NCI-H128 (cell line): ENCODE measurements around the gene GBGT1.
"Not testable (repeated sequence)": the region's sequence is repeated elsewhere in the genome, so short reads cannot be mapped to it uniquely, and the experiment has no call there.

Experiments
- DNase-seq: peaks from one replicate; lab custom pipeline; 2025; ENCODE audit not compliant: unreplicated experiment; lab: John Stamatoyannopoulos, UW

GBGT1 gene

DNA sequence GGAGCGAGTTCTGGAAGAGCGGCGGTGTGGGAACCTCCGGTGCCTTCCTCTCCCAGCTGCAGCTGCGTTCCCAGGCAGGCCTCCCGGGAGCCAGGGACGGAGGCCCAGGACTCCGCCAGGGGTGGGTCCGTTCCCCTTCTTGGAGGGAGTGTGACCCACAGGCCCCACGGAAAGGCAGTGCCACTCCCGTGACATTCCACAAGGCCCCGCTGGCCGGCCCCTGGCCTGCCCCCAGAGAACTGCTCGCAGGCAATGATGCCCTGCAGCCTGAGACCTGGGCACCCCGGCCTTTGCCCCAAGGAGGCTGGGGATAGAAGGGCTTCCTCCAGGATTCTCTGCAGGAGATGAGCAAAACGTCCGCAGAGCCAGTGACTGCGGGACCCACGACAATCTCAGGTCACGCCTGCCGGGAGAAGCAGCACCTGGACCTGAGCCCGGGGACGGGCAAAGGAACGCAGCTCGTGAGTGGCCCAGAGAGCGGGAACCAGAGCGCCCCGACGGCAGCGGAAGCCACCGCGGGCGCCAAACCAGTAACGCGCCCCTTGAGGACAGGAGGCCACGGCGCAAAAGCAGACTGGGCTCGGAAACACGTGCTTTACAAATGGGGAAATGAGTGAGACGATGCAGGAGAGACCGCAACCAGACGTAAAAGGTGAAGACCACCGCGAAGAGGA lies 36.1 kb upstream of the GBGT1 start:
- DNase-seq: no peak

DNA sequence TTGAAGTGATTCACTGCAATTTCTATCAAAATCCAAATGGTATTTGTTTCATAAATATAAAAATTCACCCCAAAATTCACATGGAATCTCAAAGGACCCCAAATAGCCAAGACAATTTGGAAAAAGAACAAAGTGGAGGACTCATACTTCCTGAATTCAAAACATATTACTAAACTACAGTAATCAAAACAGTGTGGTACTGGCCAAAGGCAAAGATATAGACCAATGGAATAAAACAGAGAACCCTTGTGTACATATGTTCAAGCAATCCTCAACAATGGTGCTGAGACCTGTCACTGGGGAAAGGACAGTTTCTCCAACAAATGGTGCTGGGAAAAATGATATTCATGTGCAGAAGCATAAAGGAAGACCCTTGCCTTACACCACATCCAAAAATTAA lies 31.3 kb upstream of the GBGT1 start:
- no peak for DNase-seq

DNA sequence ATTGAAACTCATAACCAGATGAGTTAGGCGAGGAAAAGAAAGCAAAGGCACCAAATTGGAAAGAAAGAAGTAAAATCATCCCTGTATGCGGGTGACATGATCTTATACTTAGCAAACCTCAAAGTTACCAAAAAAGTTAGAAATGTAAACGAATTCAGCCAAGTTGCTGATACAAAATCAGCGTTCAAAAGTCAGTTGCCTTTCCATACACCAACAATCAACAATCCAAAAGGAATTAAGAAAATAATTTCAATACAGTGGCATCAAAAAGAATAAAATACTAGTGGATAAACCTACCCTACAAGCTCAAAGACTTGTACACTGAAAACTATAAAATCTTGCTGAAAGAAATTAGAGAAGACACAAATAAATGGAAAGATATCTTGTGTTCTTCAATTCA lies 30.9 kb upstream of the GBGT1 start:
- no peak for DNase-seq

DNA sequence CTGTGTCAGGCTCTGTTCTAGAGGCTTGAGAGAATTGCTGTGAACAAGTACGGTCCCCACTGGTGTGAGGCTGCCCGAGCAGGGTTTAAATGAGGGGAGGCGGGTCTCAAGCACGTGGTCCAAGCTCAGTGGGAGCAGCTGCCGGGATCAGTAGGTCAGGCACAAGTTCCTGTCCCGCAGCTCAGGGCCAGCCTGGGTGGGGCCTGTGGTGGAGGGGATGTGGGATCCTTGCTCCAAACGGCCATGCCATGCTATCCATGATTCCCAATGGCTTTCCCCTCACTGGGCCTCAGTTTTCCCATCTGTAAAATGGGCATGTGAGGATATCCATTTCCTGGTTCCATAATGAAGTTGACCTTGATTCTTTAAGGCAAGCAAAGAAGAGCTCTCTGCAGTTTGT lies 28.3 kb upstream of the GBGT1 start:
- no peak for DNase-seq

DNA sequence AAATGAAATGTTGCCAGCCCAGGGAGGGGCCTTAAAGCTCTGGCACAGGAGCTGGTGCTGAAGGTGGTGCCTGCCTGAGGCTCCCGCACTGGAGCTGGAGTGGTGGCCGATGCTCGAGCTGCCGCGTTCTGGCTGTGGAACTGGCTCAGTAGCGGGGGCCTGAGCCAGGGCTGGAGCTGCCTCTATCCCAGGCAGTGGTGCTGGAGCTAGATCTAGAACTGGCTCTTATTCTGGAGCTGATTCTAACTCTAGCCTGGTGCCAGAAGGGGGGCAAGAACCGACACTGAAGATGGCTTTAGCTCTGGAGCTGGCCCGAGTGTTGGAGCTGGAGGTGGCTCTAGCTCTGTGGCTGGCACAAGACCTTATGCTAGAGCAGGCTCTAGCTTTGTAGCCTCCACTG lies 26.1 kb upstream of the GBGT1 start:
- DNase-seq: no peak

DNA sequence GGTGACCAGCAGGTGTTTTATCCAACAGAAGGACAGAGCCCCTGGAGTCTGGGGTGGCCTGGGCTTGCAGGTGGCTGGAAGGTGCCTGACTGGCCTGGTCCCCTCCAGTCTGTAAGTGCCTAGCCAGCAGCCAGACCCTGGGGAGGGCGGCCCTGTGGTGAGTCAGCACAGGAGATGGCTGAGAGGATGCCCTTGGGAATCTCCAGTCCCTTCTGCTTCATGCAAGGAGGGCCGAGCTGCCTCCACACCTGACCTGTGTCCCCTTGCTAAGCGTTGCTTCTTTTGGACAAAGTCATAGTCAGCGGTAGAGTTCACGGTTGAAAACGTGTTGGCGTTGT lies 25.1 kb upstream of the GBGT1 start:
- no peak for DNase-seq

DNA sequence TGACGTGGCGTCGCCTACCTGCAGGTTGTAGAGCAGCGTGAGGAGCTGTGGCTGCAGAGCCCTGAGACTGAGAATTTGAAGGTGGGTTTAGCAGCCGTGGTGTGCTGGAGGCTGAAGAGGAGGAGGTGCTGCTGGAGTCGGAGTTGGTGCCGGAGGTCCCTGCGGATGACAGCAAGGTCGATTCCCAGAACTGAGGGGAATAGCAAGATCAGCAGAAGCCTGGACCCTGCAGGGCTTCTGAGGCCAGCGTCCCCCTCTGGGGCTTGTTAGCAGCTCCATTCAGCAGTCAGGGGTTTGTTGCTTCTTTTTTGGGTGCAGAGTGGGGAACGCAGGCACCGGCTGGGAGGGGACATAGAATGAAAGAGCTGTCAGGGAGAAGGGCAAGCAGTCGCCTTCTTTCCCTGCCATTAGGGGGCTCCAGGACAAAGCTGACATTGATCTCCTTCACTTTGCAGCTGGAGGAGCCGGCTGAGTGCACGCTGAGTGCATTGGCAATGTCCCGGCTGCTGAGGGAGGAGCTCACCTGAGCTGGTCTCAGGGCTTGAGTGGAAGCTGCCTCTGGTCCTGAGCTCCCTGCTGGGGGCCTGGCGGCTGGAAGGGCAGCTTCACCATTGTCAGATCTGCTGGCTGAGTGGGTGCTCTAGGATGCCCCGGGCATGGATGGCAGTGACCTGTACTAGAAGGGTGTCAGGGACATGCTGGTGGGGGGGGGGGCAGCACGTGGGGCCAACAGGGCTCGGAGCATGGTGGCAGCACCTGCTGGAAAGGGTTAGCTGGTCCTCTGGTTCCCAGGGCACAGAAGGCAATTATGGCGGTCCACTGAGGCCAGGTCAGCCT lies 24.5 kb upstream of the GBGT1 start:
- DNase-seq: peak; percentile 50

GRCh38 chr9:133187561-133188005 lies 23.9 kb upstream of the GBGT1 start:
- DNase-seq: no peak

DNA sequence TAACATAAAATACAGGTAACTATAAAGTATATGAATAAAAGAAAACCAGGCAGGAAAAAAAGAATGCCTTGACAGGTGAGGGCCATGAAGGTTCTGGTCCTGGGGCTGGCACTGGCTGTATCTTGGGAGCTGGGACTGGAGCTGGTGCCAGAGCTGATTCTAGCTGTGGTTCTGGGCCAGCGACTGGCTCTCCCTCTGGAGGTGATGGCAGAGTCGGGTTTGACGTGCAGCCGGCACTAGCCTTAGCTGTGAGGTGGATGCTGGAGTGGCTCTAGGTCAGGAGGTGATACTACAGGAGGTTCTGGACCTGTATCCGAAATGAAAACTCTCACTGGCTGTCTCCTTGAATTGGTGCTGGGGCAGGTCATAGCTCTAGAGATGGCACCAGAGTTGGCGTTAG lies 23.0 kb upstream of the GBGT1 start:
- DNase-seq: no peak

DNA sequence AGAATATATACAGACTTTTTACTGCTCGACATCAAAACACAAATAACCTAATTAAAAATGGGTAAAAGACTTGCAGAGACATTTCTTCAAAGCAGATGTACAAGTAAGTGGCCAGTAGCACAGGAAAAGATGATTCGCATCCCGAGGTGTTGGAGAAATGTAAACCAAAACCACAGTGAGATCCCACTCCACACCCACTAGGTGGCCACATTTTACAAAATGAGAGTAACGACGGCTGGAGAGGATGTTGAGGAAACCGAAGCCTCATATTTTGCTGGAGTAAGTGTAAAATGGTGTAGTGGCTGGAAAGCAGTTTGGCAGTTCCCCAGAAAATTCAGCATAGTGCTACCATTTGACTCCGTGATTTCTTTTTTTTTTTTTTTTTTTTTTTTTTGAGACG lies 21.3 kb upstream of the GBGT1 start:
- peak; percentile 64 for DNase-seq

DNA sequence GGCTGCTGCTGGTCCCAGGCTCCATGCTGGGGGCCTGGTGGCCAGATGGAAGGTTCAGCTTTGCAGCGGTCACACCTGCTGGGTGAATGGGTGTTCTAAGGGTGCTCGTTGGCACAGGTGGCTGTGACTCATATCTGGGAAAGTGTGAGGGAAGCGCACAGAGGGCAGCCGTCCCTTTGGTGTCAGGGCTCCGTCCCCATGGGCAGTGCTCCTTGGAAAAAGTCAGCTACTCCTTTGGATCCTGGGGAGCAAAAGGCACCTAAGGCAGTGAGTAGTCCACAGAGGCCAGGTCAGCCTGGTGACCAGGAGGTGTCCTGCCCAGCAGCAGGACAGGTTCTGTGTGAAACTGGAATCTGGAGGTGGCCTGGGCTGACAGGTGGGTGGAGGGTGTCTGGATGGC lies 18.4 kb upstream of the GBGT1 start:
- no peak for DNase-seq

DNA sequence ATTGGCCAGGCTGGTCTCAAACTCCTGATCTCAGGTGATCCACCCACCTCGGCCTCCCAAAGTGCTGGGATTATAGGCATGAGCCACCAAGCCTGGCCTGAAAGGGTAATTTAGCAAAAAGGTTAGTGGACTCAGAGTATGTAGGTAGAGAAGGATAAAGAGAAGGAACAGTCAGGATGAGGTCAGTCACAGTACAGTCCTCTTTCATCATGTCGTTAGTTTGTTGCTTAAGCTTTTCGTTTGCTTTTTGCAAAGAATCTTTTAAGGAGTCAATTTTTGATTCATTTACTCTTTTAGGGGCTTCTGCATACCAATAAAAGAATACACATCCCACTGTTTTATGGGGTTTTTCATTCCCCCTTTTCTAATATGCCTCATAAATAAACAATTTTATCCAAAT lies 17.8 kb upstream of the GBGT1 start:
- DNase-seq: no peak

DNA sequence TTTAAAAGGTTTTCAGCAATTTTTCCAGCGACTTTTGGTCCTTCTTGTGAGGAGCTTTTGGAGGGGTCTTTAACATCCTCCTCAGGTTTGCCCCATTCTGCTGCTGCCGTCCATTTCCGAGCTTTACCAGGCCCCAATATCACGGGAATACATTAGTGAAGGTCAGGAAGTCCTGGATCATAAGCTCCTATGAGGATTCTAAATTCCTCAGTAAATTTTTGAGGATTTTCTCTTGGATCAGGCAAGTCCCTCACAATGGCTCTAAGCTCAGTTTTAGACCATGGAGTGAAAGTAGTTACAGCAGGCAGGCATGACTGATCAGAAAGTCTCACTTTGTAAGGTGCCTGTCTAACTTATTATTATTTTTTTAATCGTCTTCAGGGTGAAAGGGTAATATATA lies 17.2 kb upstream of the GBGT1 start:
- DNase-seq: no peak

DNA sequence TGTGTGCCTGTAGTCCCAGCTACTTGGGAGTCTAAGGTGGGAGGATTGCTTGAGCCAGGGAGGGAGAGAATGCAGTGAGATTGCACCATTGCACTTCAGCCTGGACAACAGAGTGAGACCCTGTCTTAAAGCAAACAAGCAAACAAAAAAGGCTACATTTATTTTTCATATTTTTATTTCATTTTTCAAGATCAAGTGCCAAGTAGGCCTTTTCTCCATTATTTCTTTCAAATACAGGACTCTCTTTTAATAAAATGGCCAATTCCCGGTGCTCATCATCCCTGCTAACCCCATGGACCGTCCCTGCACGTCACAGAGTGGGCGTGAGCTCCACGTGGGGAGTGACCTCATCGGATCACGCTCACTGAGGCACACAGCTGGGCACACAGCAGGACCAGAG lies 9.3 kb upstream of the GBGT1 start:
- DNase-seq: no peak

- DNase-seq: no peak
Measured at GRCh38 chr9:133171161-133171961, 7.6 kb upstream of the GBGT1 start.

- no peak for DNase-seq
Measured at GRCh38 chr9:133170716-133171115, 7.0 kb upstream of the GBGT1 start.

DNA sequence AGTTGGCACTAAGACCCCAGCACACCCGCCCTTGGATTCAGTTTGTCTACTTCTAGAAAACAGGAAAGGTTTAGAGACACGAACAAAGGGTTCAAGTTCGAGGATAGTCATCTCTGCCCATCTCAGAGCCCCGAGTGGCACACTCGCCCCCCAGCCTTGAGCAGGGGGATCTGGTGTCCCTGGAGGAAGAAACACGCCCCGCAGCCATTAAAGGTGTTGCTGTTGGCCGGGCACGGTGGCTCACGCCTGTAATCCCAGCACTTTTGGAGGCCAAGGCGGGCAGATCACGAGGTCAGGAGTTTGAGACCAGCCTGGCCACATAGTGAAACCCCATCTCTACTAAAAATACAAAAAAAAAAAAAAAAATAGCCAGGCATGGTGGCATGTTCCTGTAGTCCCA lies 6.0 kb upstream of the GBGT1 start:
- not testable (repeated sequence) for DNase-seq

DNA sequence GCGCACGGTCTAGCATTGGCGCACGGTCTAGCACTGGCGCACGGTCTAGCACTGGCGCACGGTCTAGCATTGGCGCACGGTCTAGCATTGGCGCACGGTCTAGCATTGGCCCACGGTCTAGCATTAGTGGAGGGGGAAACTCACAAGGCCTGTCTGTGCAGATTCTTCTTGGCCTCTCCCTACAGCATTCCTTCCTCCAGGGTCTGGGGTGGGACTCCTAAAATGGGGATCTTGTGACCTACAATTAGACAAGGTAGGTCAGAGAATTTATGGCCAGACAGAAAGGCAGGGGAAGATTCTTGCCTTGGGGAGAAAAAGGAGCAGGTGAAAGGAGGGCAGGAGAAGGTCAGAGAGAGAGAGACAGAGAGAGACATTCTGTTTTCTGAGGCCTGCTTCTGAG lies 5.4 kb upstream of the GBGT1 start:
- DNase-seq: no peak

DNA sequence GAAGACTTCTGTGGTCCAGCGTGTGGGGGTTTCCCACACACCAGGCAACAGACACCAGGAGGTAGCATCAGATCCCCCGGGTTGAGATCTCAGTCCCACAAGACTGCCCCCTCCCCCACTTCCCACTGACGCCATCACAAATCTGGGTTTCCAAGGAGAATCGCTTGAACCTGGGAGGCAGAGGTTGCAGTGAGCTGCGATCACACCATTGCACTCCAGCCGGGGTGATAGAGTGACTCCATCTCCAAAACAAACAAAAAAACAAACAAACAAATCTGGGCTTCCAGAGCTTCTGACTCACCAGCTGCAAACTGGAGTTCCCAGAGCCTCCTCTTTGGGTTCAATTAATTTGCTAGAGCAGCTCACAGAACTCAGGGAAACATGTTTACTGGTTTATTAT lies 4.7 kb upstream of the GBGT1 start:
- no peak for DNase-seq

- DNase-seq: no peak
Measured at GRCh38 chr9:133167769-133168168, 4.1 kb upstream of the GBGT1 start.

DNA sequence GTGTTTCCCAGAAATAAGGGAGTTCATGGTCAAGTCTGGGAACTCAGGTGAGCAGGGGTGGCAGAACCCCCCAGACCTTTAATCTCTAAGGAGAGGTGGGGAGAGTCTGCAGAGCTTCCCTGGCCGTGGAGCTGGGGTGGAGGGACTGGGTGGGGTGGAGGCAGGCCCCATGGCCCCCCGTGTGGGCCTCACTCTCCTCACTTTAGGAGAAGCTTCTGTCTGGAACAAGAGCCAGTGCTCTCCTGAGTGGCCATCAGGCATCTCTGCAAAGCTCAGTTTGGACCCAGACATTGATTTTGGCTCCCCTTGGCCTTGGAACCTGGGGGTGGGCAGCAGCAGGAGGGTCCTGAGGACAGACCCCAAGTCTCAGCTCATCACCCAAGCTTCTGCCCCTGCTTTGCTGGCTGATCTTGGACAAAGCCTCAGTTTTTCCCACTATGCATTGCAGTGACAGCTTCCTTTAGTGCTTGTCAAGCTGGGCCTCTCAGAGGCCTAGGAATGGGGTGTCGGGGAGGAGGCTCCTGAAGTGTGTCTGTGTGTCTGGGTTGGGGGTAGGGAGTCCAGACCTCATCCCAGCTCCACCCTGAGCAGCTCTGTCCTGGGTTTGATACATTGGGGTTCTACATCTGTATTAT lies 3.5 kb upstream of the GBGT1 start:
- DNase-seq: no peak

GRCh38 chr9:133166392-133166791 lies 2.7 kb upstream of the GBGT1 start:
- DNase-seq: no peak
